Calu3 (cell line): Measurements from ENCODE around the gene RXRA. TPM values are rescaled to one million over a fixed set of nuclear protein-coding genes. Genes with fewer than 3 reads are reported as not detected.
A peak's percentile ranks its signal among the peaks of the same experiment; 100 is the strongest.

Experiments used
- BruUV-seq: library from RNA; stranded (reverse); fragments of 400-500 nt; replicated peaks from 2 replicates; lab custom pipeline; 2021; lab: Mats Ljungman, UMichigan
- CTCF ChIA-PET: fragments of 300-600 bp; sonication (Branson Sonifier 250); formaldehyde crosslinking; loops from one replicate; lab custom pipeline; 2022; ENCODE audit warnings: antibody characterized with exemption; lab: Charles Lee
- DNase-seq: peaks from one replicate; pipeline ENCODE4 v3.0.0; 2022
- H3K27ac Mint-ChIP-seq: one replicate; pipeline ENCODE4 v1.8.0; 2022; ENCODE audit warnings: mixed read lengths; ENCODE audit not compliant: unreplicated experiment
- H3K27me3 Mint-ChIP-seq: one replicate; pipeline ENCODE4 v1.8.0; 2022; ENCODE audit warnings: mixed read lengths; ENCODE audit not compliant: unreplicated experiment
- H3K36me3 Mint-ChIP-seq: one replicate; pipeline ENCODE4 v1.8.0; 2022; ENCODE audit warnings: mild to moderate bottlenecking, moderate library complexity, mixed read lengths; ENCODE audit not compliant: insufficient read depth, unreplicated experiment
- H3K4me1 Mint-ChIP-seq: one replicate; pipeline ENCODE4 v1.8.0; 2022; ENCODE audit warnings: mild to moderate bottlenecking, low read depth, mixed read lengths; ENCODE audit not compliant: unreplicated experiment
- H3K4me3 Mint-ChIP-seq: one replicate; pipeline ENCODE4 v1.8.0; 2022; ENCODE audit warnings: mild to moderate bottlenecking, low read depth, moderate library complexity, mixed read lengths; ENCODE audit not compliant: unreplicated experiment
- H3K9me3 Mint-ChIP-seq: one replicate; pipeline ENCODE4 v1.8.0; 2022; ENCODE audit warnings: low read depth, mixed read lengths; ENCODE audit not compliant: unreplicated experiment
- intact Hi-C: fragments of 100-400 bp; cut with micrococcal nuclease; formaldehyde crosslinking; loops from one replicate; pipeline ENCODE4 v1.10.0; 2022; ENCODE audit not compliant: unreplicated experiment
- total RNA-seq: library from RNA; stranded (reverse); gene quantifications from 2 replicates; pipeline ENCODE4 v1.2.3, GENCODE V29; 2022
- TF ChIP-seq, protein P1 (sequence below): fragments of 200-600 bp; IDR thresholded peaks from one replicate; pipeline ENCODE4 v1.8.0; 2022; ENCODE audit warnings: antibody characterized with exemption; ENCODE audit not compliant: unreplicated experiment

The RXRA gene
- total RNA-seq, 1 experiment from 2014 or later = 15.0 TPM

DNA sequence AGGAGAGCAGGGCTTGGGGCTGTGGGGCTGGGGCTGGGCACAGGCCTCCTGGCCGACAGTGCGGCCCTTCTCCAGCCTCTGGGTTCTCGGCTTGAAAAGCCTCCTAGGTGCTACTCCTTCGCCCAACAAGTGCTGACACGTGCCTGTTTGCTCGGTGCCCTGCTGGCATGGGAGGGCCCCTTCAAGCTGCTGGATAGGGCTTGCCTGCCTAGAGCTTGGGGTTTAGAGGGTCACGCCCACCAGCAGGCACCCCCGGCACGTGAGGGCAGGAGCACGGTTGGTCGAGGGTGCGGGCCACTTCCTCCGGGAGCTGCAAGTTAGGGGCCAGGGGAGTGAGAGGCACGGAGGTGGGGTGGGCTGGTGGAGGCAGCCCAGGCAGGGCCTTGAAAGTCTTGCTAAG, 106.2 kb downstream of the RXRA start:
- TF ChIP-seq, protein P1, sequence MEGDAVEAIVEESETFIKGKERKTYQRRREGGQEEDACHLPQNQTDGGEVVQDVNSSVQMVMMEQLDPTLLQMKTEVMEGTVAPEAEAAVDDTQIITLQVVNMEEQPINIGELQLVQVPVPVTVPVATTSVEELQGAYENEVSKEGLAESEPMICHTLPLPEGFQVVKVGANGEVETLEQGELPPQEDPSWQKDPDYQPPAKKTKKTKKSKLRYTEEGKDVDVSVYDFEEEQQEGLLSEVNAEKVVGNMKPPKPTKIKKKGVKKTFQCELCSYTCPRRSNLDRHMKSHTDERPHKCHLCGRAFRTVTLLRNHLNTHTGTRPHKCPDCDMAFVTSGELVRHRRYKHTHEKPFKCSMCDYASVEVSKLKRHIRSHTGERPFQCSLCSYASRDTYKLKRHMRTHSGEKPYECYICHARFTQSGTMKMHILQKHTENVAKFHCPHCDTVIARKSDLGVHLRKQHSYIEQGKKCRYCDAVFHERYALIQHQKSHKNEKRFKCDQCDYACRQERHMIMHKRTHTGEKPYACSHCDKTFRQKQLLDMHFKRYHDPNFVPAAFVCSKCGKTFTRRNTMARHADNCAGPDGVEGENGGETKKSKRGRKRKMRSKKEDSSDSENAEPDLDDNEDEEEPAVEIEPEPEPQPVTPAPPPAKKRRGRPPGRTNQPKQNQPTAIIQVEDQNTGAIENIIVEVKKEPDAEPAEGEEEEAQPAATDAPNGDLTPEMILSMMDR = no peak
- DNase-seq = no peak
- H3K4me1 Mint-ChIP-seq = no peaks in the 10 kb centered on the region
- H3K27ac Mint-ChIP-seq = no peak overlapping the region
- intact Hi-C loops = loop anchor here (10.0 kb wide), 1 partner anchor 108 kb away; the partner anchor contains the start of gene RXRA
- H3K27me3 Mint-ChIP-seq = no peaks in the 10 kb centered on the region
- H3K4me3 Mint-ChIP-seq = no peak overlapping the region
- CTCF ChIA-PET = no interaction called here
- peaks cover 8% of the 10 kb centered on the region for H3K36me3 Mint-ChIP-seq
- BruUV-seq = no TSS peak
- H3K9me3 Mint-ChIP-seq = no peaks in the 10 kb centered on the region

DNA sequence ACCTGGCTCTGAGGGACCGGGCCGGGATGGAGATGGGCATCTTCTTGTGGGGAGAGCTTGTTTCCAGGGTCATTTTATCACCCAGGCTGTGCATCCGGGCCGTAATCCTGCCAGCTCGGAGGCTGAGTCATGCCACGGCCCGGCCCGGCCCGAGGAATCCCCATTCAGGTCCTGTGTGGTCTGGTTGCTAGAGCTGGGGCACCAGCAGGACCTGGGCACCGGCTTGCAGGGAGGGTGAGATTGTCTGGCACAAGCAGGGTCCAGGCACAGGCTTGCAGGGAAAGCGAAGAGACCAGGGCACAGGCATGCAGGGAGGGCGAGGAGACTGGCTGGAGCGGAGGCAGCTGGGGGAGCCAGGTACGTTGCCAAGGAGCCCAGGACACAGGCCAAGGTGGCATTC, 106.8 kb downstream of the RXRA start:
- no peak for DNase-seq
- TF ChIP-seq, protein P1 = no peak
- peaks cover 8% of the 10 kb centered on the region for H3K36me3 Mint-ChIP-seq
- no peaks in the 10 kb centered on the region for H3K4me1 Mint-ChIP-seq
- CTCF ChIA-PET = no interaction called here
- H3K27ac Mint-ChIP-seq = no peak overlapping the region
- intact Hi-C loops = loop anchor here (10.0 kb wide), 1 partner anchor 108 kb away; the partner anchor contains the start of gene RXRA
- no peaks in the 10 kb centered on the region for H3K9me3 Mint-ChIP-seq
- H3K27me3 Mint-ChIP-seq = no peaks in the 10 kb centered on the region
- no TSS peak for BruUV-seq
- H3K4me3 Mint-ChIP-seq = no peak overlapping the region

DNA sequence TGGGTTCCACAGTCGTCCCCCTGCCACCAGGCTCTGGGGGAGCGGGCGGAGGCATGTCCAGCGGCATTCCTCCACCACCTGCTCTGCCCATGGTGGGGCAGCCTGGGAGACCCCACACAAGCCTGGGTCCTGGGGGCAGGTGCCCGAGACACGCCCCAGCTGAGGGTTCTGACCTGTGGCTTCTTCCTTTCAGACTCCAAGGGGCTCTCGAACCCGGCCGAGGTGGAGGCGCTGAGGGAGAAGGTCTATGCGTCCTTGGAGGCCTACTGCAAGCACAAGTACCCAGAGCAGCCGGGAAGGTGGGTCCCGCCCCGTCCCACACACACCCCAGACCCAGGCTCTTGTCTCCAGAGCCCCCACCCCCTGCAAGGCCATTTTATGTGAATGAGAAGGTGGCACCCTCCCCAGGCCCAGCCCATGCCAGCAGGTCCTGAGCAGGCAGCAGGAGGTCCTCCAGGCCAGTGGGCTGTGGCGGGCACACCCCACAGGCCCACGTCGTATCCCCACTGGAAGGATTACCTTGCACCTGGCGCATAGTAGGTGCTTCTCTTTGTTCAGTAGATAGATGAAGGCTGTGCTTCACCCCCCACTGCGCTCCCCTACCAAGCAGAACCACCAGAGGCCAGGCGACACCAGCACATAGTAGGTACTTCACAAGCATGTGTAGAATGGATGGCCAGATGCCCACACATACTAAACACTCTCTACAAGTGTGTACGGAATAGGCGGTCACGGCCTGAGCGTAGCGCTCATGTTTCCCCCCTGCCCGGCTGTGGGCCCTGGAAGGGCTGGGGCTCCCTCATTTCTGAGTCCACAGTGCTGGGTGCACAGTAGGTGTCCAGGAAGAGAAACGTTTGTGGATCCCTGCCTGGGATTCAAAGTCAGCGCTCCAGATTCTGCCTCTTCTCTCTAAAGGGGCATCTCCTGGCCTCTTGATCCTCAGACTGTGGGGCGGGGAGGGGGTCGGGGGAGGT, 107.9 kb downstream of the RXRA start:
- TF ChIP-seq, protein P1 = no peak
- H3K4me1 Mint-ChIP-seq = no peaks in the 10 kb centered on the region
- peaks cover 5% of the 10 kb centered on the region for H3K36me3 Mint-ChIP-seq
- intact Hi-C loops = loop anchor here (10.0 kb wide), 1 partner anchor 109 kb away; the partner anchor contains the start of gene RXRA
- no peak for DNase-seq
- no TSS peak for BruUV-seq
- H3K4me3 Mint-ChIP-seq = no peak overlapping the region
- H3K27ac Mint-ChIP-seq = no peak overlapping the region
- H3K9me3 Mint-ChIP-seq = no peaks in the 10 kb centered on the region
- CTCF ChIA-PET = interaction anchor here (0.6 to 1.0 kb wide), 6 partner anchors 9 to 286 kb away, joined by 3 to 5 read pairs (median 3); no protein-coding TSS in a partner anchor
- H3K27me3 Mint-ChIP-seq = no peaks in the 10 kb centered on the region

DNA sequence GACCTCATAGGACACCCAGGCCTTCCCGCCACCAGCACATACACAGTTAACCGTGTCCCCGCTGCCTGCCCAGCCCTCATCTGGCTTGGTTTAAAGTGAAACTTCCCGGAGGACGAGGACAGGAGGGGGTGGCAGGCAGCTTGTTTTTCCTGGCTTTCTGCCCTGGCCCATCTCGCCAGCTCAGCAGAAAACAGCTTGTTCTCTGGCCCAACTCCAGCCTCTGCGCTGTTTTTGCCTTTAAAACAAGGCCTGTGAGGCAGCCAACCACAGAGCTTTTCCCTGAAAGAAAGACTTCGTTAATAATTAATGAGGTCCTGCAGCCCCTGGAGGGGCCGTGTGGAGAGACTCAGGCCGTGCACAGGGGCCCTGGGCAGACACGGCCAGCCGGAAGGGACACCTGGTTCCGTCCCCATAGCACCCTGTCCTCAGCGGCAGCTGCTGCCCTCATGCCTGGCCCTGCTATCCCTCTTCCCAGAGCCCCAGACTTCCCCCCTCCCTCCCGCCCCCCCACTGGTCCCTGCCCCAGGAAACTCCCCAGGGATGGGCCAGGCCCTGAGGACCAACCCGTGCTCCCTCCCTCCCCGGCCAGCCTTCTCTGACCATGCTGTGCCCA, 108.7 kb downstream of the RXRA start:
- peak; percentile 81 for DNase-seq
- BruUV-seq = no TSS peak

More for the DNA sequence above, 108.7 kb downstream of the RXRA start:
- no peak overlapping the region for H3K4me3 Mint-ChIP-seq
- H3K27ac Mint-ChIP-seq = no peak overlapping the region
- CTCF ChIA-PET = interaction anchor here (0.6 to 1.0 kb wide), 6 partner anchors 8 to 264 kb away, joined by 3 to 5 read pairs (median 3); no protein-coding TSS in a partner anchor
- peaks cover 4% of the 10 kb centered on the region for H3K36me3 Mint-ChIP-seq
- H3K9me3 Mint-ChIP-seq = no peaks in the 10 kb centered on the region
- H3K4me1 Mint-ChIP-seq = no peaks in the 10 kb centered on the region
- no peaks in the 10 kb centered on the region for H3K27me3 Mint-ChIP-seq
- intact Hi-C loops = loop anchor here (10.0 kb wide), 1 partner anchor 110 kb away; the partner anchor contains the start of gene RXRA
- TF ChIP-seq, protein P1 = no peak
